ENCODE data around the gene CHD3.

GRCh38 chr17:7897090-7897489 is 8.5 kb downstream of the CHD3 start:
- TF ChIP-seq CTCF (IDR thresholded peaks at IDR 0.05) (no peak), EZH2 (IDR thresholded peaks at IDR 0.05; ENCODE audit: borderline replicate concordance, insufficient read depth, low read depth, low read length, poor library complexity, severe bottlenecking) (no peak)

Measured in B cell (primary cell).